Neural progenitor cell (in vitro differentiated cells): Measurements from ENCODE around the gene CDK17. TPM values are rescaled to one million over a fixed set of nuclear protein-coding genes. Genes with fewer than 3 reads are reported as not detected.

Experiments
- DNase-seq: peaks from one replicate; pipeline ENCODE4 v3.0.0-alpha.2; 2016; ENCODE audit warnings: low spot score
- H2AFZ ChIP-seq: fragments of 200-600 bp; sonication (generic); replicated peaks from 2 replicates; pipeline ENCODE4 v1.6.1; 2016; ENCODE audit warnings: antibody characterized with exemption
- H3F3A ChIP-seq: fragments of 200-600 bp; sonication (generic); 2 replicates; pipeline ENCODE4 v1.6.1; 2016; ENCODE audit warnings: antibody characterized with exemption, low read depth
- H3K27ac ChIP-seq: fragments of 200-600 bp; sonication (generic); 2 replicates; pipeline ENCODE4 v1.5.1; 2016; ENCODE audit warnings: mild to moderate bottlenecking
- H3K27me3 ChIP-seq: fragments of 200-600 bp; sonication (generic); 2 replicates; pipeline ENCODE4 v1.6.1; 2016; ENCODE audit warnings: mild to moderate bottlenecking, moderate library complexity
- H3K36me3 ChIP-seq: fragments of 200-600 bp; sonication (generic); 2 replicates; pipeline ENCODE4 v1.5.1; 2016
- H3K4me1 ChIP-seq: fragments of 200-600 bp; sonication (generic); 2 replicates; pipeline ENCODE4 v1.6.1; 2016; ENCODE audit warnings: mixed run types
- H3K4me2 ChIP-seq: fragments of 200-600 bp; sonication (generic); 2 replicates; pipeline ENCODE4 v1.6.1; 2016
- H3K4me3 ChIP-seq: fragments of 200-600 bp; sonication (generic); 2 replicates; pipeline ENCODE4 v1.5.1; 2016
- H3K79me2 ChIP-seq: fragments of 200-600 bp; sonication (generic); 2 replicates; pipeline ENCODE4 v1.6.1; 2016; ENCODE audit warnings: low read depth
- H3K9ac ChIP-seq: fragments of 200-600 bp; sonication (generic); 2 replicates; pipeline ENCODE4 v1.6.1; 2016
- H3K9me3 ChIP-seq: fragments of 200-600 bp; sonication (generic); 2 replicates; pipeline ENCODE4 v1.5.1; 2016; ENCODE audit warnings: low read depth
- H4K20me1 ChIP-seq: fragments of 200-600 bp; sonication (generic); 2 replicates; pipeline ENCODE4 v1.6.1; 2016; ENCODE audit warnings: low read depth
- H3K27ac Mint-ChIP-seq: 3 replicates; pipeline ENCODE4 v1.8.0; 2021; ENCODE audit warnings: mixed read lengths
- H3K27me3 Mint-ChIP-seq: 2 replicates; pipeline ENCODE4 v1.8.0; 2022; ENCODE audit warnings: low read depth, mild to moderate bottlenecking, inconsistent platforms, moderate library complexity, mixed read lengths; ENCODE audit not compliant: insufficient read depth
- H3K36me3 Mint-ChIP-seq: 3 replicates; pipeline ENCODE4 v1.8.0; 2021; ENCODE audit warnings: mixed read lengths
- H3K4me1 Mint-ChIP-seq: 3 replicates; pipeline ENCODE4 v1.8.0; 2021; ENCODE audit warnings: mixed read lengths
- H3K4me3 Mint-ChIP-seq: 3 replicates; pipeline ENCODE4 v1.8.0; 2021; ENCODE audit warnings: mild to moderate bottlenecking, moderate library complexity, mixed read lengths
- H3K9me3 Mint-ChIP-seq: 3 replicates; pipeline ENCODE4 v1.8.0; 2020; ENCODE audit warnings: mixed read lengths
- CTCF ChIP-seq: fragments of 200-600 bp; sonication (generic); IDR thresholded peaks from 2 replicates; pipeline ENCODE4 v1.5.1; 2017; ENCODE audit warnings: antibody characterized with exemption, mild to moderate bottlenecking
- EZH2 ChIP-seq: fragments of 200-600 bp; sonication (generic); IDR thresholded peaks from 2 replicates; pipeline ENCODE4 v1.6.1; 2017; ENCODE audit warnings: antibody characterized with exemption, mild to moderate bottlenecking, moderate library complexity
- EZH2phosphoT487 ChIP-seq: fragments of 200-600 bp; sonication (generic); IDR thresholded peaks from 2 replicates; pipeline ENCODE4 v1.6.1; 2017; ENCODE audit warnings: antibody characterized with exemption
- total RNA-seq: library from RNA; depleted of rRNA; stranded (reverse); fragments of >200 nt; gene quantifications from 2 replicates; pipeline ENCODE4 v1.2.3, GENCODE V29; 2015; ENCODE audit warnings: low replicate concordance

Gene CDK17
- total RNA-seq, 1 donor from 2014 or later = 61.2 TPM

- Histone ChIP-seq H3K27me3 (no peaks in the 10 kb centered on the region), H3K27ac (no peak overlapping the region), H3K79me2 (peaks cover 23% of the 10 kb centered on the region), H3K9me3 (no peaks in the 10 kb centered on the region), H3F3A (no peaks in the 10 kb centered on the region), H3K4me2 (no peak overlapping the region), H3K36me3 (peaks cover 2% of the 10 kb centered on the region), H3K9ac (no peak overlapping the region), H2AFZ (no peak overlapping the region), H3K4me1 (no peaks in the 10 kb centered on the region), H3K4me3 (no peak overlapping the region), H4K20me1 (no peaks in the 10 kb centered on the region)
- peaks cover 5% of the 10 kb centered on the region for H3K27me3 Mint-ChIP-seq
- peaks cover 12% of the 10 kb centered on the region for H3K9me3 Mint-ChIP-seq
- H3K27ac Mint-ChIP-seq = no peak overlapping the region
- no peak for DNase-seq
- H3K4me1 Mint-ChIP-seq = no peaks in the 10 kb centered on the region
- peaks cover 49% of the 10 kb centered on the region for H3K36me3 Mint-ChIP-seq
- no peak overlapping the region for H3K4me3 Mint-ChIP-seq
- no peak for TF ChIP-seq CTCF
- no peak for TF ChIP-seq EZH2
- TF ChIP-seq EZH2phosphoT487 = no peak
Measured at GRCh38 chr12:96327889-96328288, 72.3 kb downstream of the CDK17 start.

GRCh38 chr12:96327346-96327745 lies 72.9 kb downstream of the CDK17 start:
- Histone ChIP-seq H3K4me1 (no peaks in the 10 kb centered on the region), H3K79me2 (peaks cover 22% of the 10 kb centered on the region), H2AFZ (no peak overlapping the region), H3K9ac (no peak overlapping the region), H3K36me3 (peaks cover 7% of the 10 kb centered on the region), H3K4me2 (no peak overlapping the region), H4K20me1 (no peaks in the 10 kb centered on the region), H3K9me3 (no peaks in the 10 kb centered on the region), H3K27me3 (no peaks in the 10 kb centered on the region), H3K27ac (no peak overlapping the region), H3K4me3 (no peak overlapping the region), H3F3A (no peaks in the 10 kb centered on the region)
- Mint-ChIP-seq H3K9me3 (peaks cover 14% of the 10 kb centered on the region), H3K36me3 (peaks cover 52% of the 10 kb centered on the region), H3K27me3 (peaks cover 5% of the 10 kb centered on the region), H3K27ac (no peak overlapping the region), H3K4me1 (no peaks in the 10 kb centered on the region), H3K4me3 (no peak overlapping the region)
- DNase-seq = no peak
- TF ChIP-seq CTCF = no peak
- no peak for TF ChIP-seq EZH2phosphoT487
- TF ChIP-seq EZH2 = no peak

- Histone ChIP-seq H3K79me2 (peaks cover 22% of the 10 kb centered on the region), H4K20me1 (no peaks in the 10 kb centered on the region), H3K4me3 (no peak overlapping the region)
Measured at GRCh38 chr12:96326628-96327227, 73.5 kb downstream of the CDK17 start.

More at GRCh38 chr12:96326628-96327227, 73.5 kb downstream of the CDK17 start:
- peaks cover 5% of the 10 kb centered on the region for H3K27me3 Mint-ChIP-seq
- Histone ChIP-seq H3F3A (no peaks in the 10 kb centered on the region), H3K9me3 (no peaks in the 10 kb centered on the region), H3K27me3 (no peaks in the 10 kb centered on the region), H3K36me3 (peaks cover 12% of the 10 kb centered on the region), H3K4me1 (no peaks in the 10 kb centered on the region), H2AFZ (no peak overlapping the region), H3K4me2 (no peak overlapping the region), H3K27ac (no peak overlapping the region), H3K9ac (no peak overlapping the region)
- DNase-seq = no peak
- no peak overlapping the region for H3K27ac Mint-ChIP-seq
- no peak for TF ChIP-seq EZH2
- no peak for TF ChIP-seq EZH2phosphoT487
- no peak for TF ChIP-seq CTCF
- no peaks in the 10 kb centered on the region for H3K4me1 Mint-ChIP-seq
- H3K9me3 Mint-ChIP-seq = peaks cover 20% of the 10 kb centered on the region
- peaks cover 55% of the 10 kb centered on the region for H3K36me3 Mint-ChIP-seq
- no peak overlapping the region for H3K4me3 Mint-ChIP-seq
